GM19043 (cell line): ENCODE results near the gene DSCAM.

Experiments used
- ATAC-seq: cut with Tn5 transposase; IDR thresholded peaks from one replicate; pipeline ENCODE4 v1.9.1; 2021; ENCODE audit warnings: low read depth; ENCODE audit not compliant: unreplicated experiment

Gene DSCAM

GRCh38 chr21:40625991-40626390 is 221.0 kb downstream of the DSCAM start:
- no peak for ATAC-seq

DNA sequence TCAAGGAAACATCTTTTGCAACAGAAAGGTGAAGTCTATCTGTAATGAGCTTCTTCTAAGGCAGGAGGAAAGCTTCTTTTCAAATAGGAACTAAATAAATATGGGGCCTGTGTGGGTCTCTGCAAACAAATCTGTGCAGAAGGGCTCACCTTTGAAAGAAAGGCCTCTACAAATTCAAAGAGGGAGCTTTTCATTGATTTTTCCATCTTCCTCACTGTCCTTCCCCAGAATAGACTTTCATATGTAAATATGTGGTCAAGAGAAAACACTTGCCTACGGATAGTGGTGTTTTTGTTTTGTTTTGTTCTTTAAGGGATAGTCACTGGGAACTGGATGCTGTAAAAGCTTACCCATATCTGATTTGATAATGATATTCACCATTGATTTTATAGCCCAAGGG is 223.4 kb downstream of the DSCAM start:
- ATAC-seq = no peak

DNA sequence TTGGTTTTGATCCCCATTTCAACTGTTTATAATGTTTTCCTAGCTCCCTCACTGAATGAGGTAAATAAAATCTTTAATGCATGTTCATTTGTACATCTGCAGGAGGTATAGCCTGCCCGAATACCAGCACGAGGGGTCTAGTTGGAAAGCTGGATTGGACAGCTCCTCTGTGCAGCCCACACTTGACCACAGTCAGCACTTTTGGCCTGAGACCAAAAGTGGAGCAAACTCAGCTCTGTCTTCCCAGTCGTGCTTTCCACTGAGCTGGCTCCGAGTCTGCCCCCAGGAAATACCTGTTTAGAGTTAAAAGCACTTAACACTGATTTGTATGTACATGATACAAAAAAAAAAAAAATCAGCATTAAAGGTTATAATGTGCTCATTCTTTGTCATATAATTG is 224.4 kb downstream of the DSCAM start:
- no peak for ATAC-seq

- no peak for ATAC-seq
Measured at GRCh38 chr21:40620386-40621145, 226.4 kb downstream of the DSCAM start.

GRCh38 chr21:40618191-40618973 is 228.6 kb downstream of the DSCAM start:
- no peak for ATAC-seq

DNA sequence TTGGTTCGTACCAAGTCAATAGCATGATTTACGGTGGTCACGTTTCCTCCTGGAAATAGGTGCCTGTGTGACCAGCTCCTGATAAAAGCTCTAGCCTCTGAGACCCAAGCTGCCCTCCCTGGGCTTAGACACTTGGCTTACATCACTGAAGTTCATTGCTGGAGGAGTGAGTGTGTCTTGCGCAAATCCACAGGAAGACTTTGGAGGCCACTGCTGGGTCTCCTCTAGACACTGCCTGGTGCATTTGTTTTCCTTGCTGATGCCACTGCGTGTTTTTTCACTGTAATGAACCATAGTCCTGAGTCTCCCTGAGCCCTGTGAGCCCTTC is 230.6 kb downstream of the DSCAM start:
- ATAC-seq = no peak

DNA sequence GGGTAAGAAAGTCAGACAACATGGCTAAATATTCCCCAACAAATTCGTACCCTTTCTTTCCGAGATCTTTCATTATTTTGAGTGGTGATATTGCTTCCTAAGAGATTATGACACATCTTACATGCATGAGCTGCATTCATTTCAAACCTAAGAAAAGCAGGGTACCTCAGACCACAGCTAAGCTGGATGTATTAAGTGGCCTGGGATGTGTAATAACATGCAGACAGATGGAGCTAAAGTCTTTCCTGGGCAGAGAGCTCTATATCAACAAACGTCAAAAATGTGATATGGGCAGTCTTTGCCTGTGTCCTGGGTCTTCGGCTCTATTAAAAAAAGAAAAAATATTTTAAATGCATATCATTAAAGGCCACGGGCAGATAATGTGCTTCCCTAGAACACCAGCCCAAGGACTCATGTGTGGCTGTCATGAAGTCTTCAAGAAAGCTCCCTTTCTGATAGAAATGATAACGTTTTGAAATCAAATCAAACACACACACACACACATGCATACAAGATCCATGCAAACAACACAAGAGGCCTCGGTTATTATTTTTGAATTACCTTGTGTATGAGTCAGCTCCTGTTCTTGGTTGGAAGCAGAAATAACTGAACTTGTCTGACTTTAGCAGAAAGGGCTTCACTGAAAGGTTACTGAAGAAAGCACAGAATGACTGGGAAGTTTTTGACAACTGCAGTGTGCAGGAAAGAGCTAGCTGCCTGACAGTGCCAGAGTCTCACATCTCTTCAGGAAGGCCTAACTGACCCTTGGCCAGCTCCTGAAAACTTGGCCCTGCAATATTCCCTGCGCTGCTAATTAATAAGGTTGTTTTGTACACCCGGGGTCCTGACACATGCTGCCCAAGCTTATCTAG is 231.2 kb downstream of the DSCAM start:
- ATAC-seq = no peak

DNA sequence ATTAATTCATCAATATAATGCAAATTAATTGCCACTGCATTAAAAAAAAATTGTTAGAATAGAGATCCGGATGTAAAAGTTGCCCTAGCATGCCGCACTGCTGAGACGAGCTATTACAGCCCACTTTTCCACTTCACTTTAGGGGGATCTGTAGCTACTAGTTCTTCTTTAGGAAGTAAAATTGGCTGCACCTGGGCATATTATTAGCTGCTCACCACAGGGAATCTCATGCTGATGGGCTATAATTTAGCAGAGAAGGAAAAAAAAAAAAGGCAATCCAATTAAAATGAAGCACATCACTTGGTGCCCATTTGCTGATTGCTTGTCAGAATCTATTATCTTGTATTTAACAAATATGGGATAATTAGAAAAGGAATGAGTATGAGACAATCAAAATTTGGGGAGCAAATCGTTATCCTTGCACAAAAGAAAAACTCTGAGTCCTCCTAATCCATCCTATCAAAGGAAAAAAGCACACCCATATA is 233.4 kb downstream of the DSCAM start:
- ATAC-seq = no peak

- no peak for ATAC-seq
Measured at GRCh38 chr21:40610345-40610744, 236.6 kb downstream of the DSCAM start.

DNA sequence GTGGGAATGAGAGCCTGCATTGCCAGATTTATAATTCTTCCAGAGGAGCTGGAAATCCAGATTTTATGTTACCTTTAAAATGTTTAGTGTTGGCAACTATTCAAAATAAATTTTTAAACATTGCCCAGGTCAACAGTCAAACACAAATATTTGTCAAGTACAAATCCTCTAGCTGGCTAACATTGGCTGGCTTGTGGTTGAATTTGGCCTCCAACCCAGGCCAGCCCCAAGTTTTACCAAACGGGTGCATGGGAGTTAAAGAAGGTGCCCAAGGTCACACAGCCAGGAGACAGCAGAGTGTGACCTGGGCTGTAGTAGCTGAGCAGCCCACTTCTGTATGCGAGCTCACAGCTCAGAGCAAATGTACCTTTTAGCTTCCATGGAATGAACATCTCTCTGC is 240.6 kb downstream of the DSCAM start:
- ATAC-seq = no peak

DNA sequence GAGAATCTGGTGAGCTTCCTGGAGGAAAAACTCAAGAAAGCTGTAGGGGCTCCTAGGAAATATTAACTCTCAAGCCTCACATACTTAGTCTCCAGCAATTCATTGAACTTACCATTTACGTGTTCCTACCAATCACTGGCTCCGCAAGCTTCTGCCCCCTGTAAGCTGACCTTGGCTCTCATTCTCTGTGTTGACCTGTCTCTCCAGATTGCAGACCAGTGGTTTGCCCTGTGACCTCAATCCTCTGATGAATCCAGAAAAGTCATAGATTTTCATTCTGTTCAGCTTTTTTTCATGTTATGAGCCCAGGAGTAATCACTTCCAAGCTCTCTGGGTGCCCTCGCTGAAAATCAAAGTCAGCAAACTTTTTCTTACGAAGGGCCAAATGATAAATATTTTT is 241.9 kb downstream of the DSCAM start:
- no peak for ATAC-seq

- no peak for ATAC-seq
Measured at GRCh38 chr21:40603774-40604173, 243.2 kb downstream of the DSCAM start.

GRCh38 chr21:40602080-40602479 is 244.9 kb downstream of the DSCAM start:
- ATAC-seq = no peak

- ATAC-seq = no peak
Measured at GRCh38 chr21:40595806-40596205, 251.2 kb downstream of the DSCAM start.

GRCh38 chr21:40587736-40588346 is 259.1 kb downstream of the DSCAM start:
- no peak for ATAC-seq

- no peak for ATAC-seq
Measured at GRCh38 chr21:40586575-40586974, 260.4 kb downstream of the DSCAM start.

GRCh38 chr21:40577285-40578043 is 269.5 kb downstream of the DSCAM start:
- ATAC-seq = no peak

GRCh38 chr21:40575976-40576375 is 271.0 kb downstream of the DSCAM start:
- no peak for ATAC-seq

GRCh38 chr21:40569357-40569756 is 277.6 kb downstream of the DSCAM start:
- ATAC-seq = no peak

GRCh38 chr21:40568807-40569206 is 278.2 kb downstream of the DSCAM start:
- ATAC-seq = no peak
